PC-9 (cell line): ENCODE data around the gene DACH1. TPM values are rescaled to one million over a fixed set of nuclear protein-coding genes. Genes with fewer than 3 reads are reported as not detected.

Source experiments
- BruUV-seq: library from RNA; stranded (reverse); fragments of 400-500 nt; replicated peaks from 2 replicates; lab custom pipeline; 2021; lab: Mats Ljungman, UMichigan
- CTCF ChIA-PET: fragments of 300-600 bp; sonication (Branson Sonifier 250); formaldehyde crosslinking; loops from one replicate; lab custom pipeline; 2022; ENCODE audit warnings: antibody characterized with exemption; lab: Charles Lee
- POLR2A ChIA-PET: fragments of 300-600 bp; sonication (Branson Sonifier 250); formaldehyde crosslinking; loops from one replicate; lab custom pipeline; 2022; ENCODE audit warnings: antibody characterized with exemption; ENCODE audit not compliant: unreplicated experiment; lab: Charles Lee
- DNase-seq, 2 experiments: peaks; one replicate each; pipeline versions ENCODE4 v3.0.0 to v3.0.0-alpha.2; 2015 to 2022; ENCODE audit warnings: mixed read lengths in 1 of 2
- H2AFZ ChIP-seq: fragments of 200-600 bp; sonication (generic); 2 replicates; pipeline ENCODE4 v1.8.1; 2017; ENCODE audit warnings: antibody characterized with exemption
- H3F3A ChIP-seq: fragments of 200-600 bp; sonication (generic); 2 replicates; pipeline ENCODE4 v1.8.1; 2017; ENCODE audit warnings: antibody characterized with exemption, mild to moderate bottlenecking, low read depth; ENCODE audit not compliant: insufficient read depth
- H3K27ac ChIP-seq: fragments of 200-600 bp; sonication (generic); 2 replicates; pipeline ENCODE4 v1.6.1; 2016; ENCODE audit warnings: mixed run types
- H3K27me3 ChIP-seq: fragments of 200-600 bp; sonication (generic); 2 replicates; pipeline ENCODE4 v1.6.1; 2016; ENCODE audit warnings: low read depth, mixed run types; ENCODE audit not compliant: insufficient read depth
- H3K36me3 ChIP-seq: fragments of 200-600 bp; sonication (generic); 2 replicates; pipeline ENCODE4 v1.6.1; 2016; ENCODE audit warnings: low read depth, mixed run types
- H3K4me1 ChIP-seq: fragments of 200-600 bp; sonication (generic); replicated peaks from 2 replicates; pipeline ENCODE4 v1.6.1; 2016; ENCODE audit warnings: mixed run types; ENCODE audit not compliant: insufficient read depth
- H3K4me2 ChIP-seq: fragments of 200-600 bp; sonication (generic); 2 replicates; pipeline ENCODE4 v1.6.1; 2017; ENCODE audit warnings: mixed run types
- H3K4me3 ChIP-seq: fragments of 200-600 bp; sonication (generic); 2 replicates; pipeline ENCODE4 v1.6.1; 2016; ENCODE audit warnings: mixed run types
- H3K79me2 ChIP-seq: fragments of 200-600 bp; sonication (generic); 2 replicates; pipeline ENCODE4 v1.6.1; 2017; ENCODE audit warnings: low read depth, mixed run types
- H3K9me2 ChIP-seq: fragments of 200-600 bp; sonication (generic); 2 replicates; pipeline ENCODE4 v1.8.1; 2017; ENCODE audit warnings: mild to moderate bottlenecking; ENCODE audit not compliant: insufficient read depth
- H3K9me3 ChIP-seq: fragments of 200-600 bp; sonication (generic); 2 replicates; pipeline ENCODE4 v1.8.1; 2016; ENCODE audit warnings: low read depth; ENCODE audit not compliant: insufficient read depth
- H4K20me1 ChIP-seq: fragments of 200-600 bp; sonication (generic); 2 replicates; pipeline ENCODE4 v1.8.1; 2017; ENCODE audit not compliant: insufficient read depth
- EZH2 ChIP-seq: fragments of 200-600 bp; sonication (generic); IDR thresholded peaks from 2 replicates; pipeline ENCODE4 v1.8.0; 2017; ENCODE audit warnings: antibody characterized with exemption, low read depth
- intact Hi-C: fragments of 100-400 bp; cut with micrococcal nuclease; formaldehyde crosslinking; loops from one replicate; pipeline ENCODE4 v1.10.0; 2022; ENCODE audit not compliant: unreplicated experiment
- total RNA-seq: library from RNA; stranded (reverse); gene quantifications from 2 replicates; pipeline ENCODE4 v1.2.3, GENCODE V29; 2021
- TF ChIP-seq, protein P1 (sequence below): fragments of 200-600 bp; sonication (generic); conservative IDR thresholded peaks from 2 replicates; pipeline ENCODE4 v1.6.1; 2017; ENCODE audit warnings: mixed run types, antibody characterized with exemption, mild to moderate bottlenecking, moderate library complexity

The DACH1 gene
- total RNA-seq, 1 experiment from 2014 or later, result 1.5 TPM

GRCh38 chr13:71546881-71547280 lies 320.1 kb downstream of the DACH1 start:
- Histone ChIP-seq H3K27me3 (no peaks in the 10 kb centered on the region), H3F3A (no peaks in the 10 kb centered on the region), H3K27ac (no peak overlapping the region), H3K4me3 (no peak overlapping the region), H3K9me2 (no peaks in the 10 kb centered on the region), H3K4me1 (no peaks in the 10 kb centered on the region), H3K4me2 (no peak overlapping the region), H2AFZ (no peak overlapping the region), H3K79me2 (no peaks in the 10 kb centered on the region), H4K20me1 (no peaks in the 10 kb centered on the region), H3K9me3 (no peaks in the 10 kb centered on the region), H3K36me3 (no peaks in the 10 kb centered on the region)
- intact Hi-C loops, result no loop called here
- ChIA-PET POLR2A (no interaction called here), CTCF (no interaction called here)
- TF ChIP-seq, protein P1, sequence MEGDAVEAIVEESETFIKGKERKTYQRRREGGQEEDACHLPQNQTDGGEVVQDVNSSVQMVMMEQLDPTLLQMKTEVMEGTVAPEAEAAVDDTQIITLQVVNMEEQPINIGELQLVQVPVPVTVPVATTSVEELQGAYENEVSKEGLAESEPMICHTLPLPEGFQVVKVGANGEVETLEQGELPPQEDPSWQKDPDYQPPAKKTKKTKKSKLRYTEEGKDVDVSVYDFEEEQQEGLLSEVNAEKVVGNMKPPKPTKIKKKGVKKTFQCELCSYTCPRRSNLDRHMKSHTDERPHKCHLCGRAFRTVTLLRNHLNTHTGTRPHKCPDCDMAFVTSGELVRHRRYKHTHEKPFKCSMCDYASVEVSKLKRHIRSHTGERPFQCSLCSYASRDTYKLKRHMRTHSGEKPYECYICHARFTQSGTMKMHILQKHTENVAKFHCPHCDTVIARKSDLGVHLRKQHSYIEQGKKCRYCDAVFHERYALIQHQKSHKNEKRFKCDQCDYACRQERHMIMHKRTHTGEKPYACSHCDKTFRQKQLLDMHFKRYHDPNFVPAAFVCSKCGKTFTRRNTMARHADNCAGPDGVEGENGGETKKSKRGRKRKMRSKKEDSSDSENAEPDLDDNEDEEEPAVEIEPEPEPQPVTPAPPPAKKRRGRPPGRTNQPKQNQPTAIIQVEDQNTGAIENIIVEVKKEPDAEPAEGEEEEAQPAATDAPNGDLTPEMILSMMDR, result no peak
- TF ChIP-seq EZH2, result no peak
- no TSS peak for BruUV-seq
- DNase-seq, result no peak

GRCh38 chr13:71540098-71540497 lies 326.9 kb downstream of the DACH1 start:
- no peaks in the 10 kb centered on the region for H3K9me3 ChIP-seq
- no peak overlapping the region for H3K4me2 ChIP-seq
- no TSS peak for BruUV-seq
- TF ChIP-seq EZH2, result no peak
- TF ChIP-seq, protein P1, result no peak
- H3K79me2 ChIP-seq, result no peaks in the 10 kb centered on the region
- no peaks in the 10 kb centered on the region for H3K27me3 ChIP-seq
- intact Hi-C loops, result no loop called here
- no peak overlapping the region for H3K4me3 ChIP-seq
- H3K36me3 ChIP-seq, result no peaks in the 10 kb centered on the region
- H4K20me1 ChIP-seq, result no peaks in the 10 kb centered on the region
- DNase-seq, result no peak
- no peak overlapping the region for H3K27ac ChIP-seq
- no peaks in the 10 kb centered on the region for H3F3A ChIP-seq
- H3K9me2 ChIP-seq, result no peaks in the 10 kb centered on the region
- ChIA-PET POLR2A (no interaction called here), CTCF (no interaction called here)
- H3K4me1 ChIP-seq, result no peaks in the 10 kb centered on the region
- no peak overlapping the region for H2AFZ ChIP-seq

- ChIA-PET POLR2A (no interaction called here), CTCF (no interaction called here)
- Histone ChIP-seq H3K79me2 (no peaks in the 10 kb centered on the region), H3K9me2 (no peaks in the 10 kb centered on the region), H4K20me1 (no peaks in the 10 kb centered on the region), H3F3A (no peaks in the 10 kb centered on the region), H3K27ac (no peak overlapping the region), H2AFZ (no peak overlapping the region), H3K4me2 (no peak overlapping the region), H3K36me3 (no peaks in the 10 kb centered on the region), H3K4me1 (no peaks in the 10 kb centered on the region), H3K9me3 (no peaks in the 10 kb centered on the region), H3K4me3 (no peak overlapping the region), H3K27me3 (no peaks in the 10 kb centered on the region)
- DNase-seq, result no peak
- BruUV-seq, result no TSS peak
- no peak for TF ChIP-seq EZH2
- TF ChIP-seq, protein P1, result no peak
- intact Hi-C loops, result no loop called here
Observed at GRCh38 chr13:71536201-71536600, 330.8 kb downstream of the DACH1 start.
